GM21576 (cell line): ENCODE measurements around the gene EBF3.

Experiments used
- ATAC-seq: cut with Tn5 transposase; IDR thresholded peaks from one replicate; pipeline ENCODE4 v1.9.1; 2021; ENCODE audit warnings: mild to moderate bottlenecking, moderate library complexity; ENCODE audit not compliant: unreplicated experiment

The EBF3 gene

DNA sequence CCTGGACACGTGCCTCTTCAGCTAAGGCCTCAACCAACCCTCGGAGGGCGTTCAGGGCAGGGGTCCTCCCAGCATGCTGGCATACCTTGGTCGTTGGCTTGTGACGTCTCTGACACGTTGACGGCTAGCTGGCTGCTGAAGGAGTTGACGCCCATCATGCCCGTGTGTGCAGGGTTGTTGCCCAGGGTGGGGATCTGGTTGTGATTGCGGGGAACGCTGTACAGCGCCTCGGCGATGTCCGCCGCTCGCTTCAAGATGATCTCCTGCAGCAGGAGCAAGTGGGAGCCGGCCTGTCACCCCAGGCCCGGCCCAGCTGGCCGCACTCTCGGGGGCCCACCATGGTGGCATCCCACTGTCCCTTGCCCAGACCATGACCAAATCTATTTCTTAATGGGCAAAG is 122.0 kb downstream of the EBF3 start:
- no peak for ATAC-seq

GRCh38 chr10:129841590-129841989 is 122.5 kb downstream of the EBF3 start:
- no peak for ATAC-seq

- ATAC-seq = no peak
These were observed 123.0 kb downstream of the EBF3 start for GRCh38 chr10:129841071-129841470.

DNA sequence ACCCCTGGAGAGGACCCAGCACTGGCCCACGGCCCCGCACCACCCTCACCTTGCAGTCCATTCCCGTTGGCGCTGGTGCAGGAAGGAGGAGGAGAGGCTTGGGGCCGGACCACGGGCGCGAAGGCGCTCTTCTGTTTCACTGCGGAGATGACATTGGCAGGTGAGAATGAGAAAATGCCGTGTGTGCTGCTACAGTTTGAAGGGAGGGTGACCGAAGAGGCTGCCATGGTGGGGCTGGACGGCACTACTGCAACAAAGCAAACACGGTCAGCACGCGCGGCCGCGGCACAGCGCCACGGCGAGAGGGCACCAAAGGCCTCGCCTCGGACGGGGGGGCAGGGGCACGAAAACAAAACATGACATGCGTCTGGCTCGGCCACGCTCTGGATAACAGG is 123.9 kb downstream of the EBF3 start:
- no peak for ATAC-seq

DNA sequence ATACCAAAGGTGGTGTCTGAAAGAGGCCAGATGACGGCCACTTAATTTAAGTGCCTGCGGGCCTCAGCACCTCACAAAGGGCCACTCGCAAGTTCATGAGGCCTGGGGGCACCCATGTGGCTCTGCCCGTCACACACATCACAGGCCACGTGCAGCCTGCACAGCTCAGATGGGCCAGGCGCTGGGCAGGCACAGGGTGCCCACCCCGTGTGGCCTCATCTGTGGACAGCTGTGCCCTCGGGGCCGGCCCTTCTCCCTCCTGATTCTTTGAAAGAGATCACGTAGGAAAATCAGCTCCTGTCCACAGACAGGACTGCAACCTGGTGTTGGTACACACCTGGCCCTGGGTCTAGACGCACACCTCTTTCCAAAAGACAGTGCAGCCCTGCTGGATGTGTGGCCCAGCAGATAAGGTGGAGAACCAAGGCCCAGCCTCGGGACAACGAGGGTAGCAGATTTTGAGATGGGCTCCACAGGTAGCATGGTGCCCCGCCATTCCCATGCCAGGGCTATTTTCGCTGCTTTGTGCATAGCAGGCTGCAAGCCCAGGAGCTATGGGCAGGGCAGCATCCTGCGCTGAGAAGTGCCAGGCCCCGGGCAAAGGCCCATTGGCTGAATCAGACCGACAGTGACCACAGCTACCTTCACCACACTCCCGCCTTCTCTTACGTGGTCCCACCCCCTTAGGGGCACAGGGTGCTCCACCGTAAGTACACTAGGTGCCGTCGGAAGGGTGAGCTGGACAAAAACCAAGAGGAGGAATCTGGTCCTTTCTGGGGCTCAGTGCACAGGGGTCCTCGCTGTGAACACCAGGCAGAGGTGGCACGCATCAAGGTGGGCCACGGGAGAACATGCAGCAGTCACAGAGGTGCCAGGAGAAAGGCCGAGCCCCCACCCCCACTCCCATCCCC is 124.5 kb downstream of the EBF3 start:
- no peak for ATAC-seq

GRCh38 chr10:129838794-129839193 is 125.3 kb downstream of the EBF3 start:
- ATAC-seq = no peak

DNA sequence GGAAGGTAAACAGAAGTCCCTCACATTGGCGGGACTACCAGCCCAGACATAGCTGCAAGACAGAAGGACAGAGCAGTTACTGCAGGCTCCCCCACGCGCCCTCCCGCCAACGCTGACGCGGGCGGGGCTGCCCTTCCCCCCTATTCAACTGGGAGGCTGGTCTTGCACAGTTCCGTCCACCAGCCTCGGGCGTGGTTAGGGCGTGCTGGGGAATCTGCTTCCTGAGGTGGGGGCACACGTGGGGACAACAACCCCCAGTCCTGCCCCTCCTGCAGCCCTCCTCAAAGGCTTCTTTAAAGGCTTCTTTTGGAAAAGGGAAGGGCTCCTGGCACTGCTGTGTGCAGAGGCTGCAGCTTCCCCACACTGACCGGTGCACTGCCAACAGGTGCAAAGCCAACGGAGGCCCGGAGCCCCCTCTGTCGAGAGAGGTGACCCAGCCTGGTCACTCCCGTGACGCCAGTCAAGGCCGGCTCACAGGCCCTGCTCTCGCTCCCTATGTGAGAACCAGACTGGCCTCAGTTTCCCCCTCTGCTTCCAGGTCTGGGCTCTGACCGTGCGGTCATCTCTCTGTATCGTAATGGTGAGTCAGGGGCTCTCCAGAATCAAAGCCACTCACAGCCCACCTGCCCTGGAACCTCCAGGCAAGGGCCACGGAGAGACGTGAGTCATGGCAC is 126.0 kb downstream of the EBF3 start:
- ATAC-seq = no peak

GRCh38 chr10:129836253-129836652 is 127.8 kb downstream of the EBF3 start:
- ATAC-seq = no peak

GRCh38 chr10:129833994-129834739 is 129.9 kb downstream of the EBF3 start:
- ATAC-seq = no peak

DNA sequence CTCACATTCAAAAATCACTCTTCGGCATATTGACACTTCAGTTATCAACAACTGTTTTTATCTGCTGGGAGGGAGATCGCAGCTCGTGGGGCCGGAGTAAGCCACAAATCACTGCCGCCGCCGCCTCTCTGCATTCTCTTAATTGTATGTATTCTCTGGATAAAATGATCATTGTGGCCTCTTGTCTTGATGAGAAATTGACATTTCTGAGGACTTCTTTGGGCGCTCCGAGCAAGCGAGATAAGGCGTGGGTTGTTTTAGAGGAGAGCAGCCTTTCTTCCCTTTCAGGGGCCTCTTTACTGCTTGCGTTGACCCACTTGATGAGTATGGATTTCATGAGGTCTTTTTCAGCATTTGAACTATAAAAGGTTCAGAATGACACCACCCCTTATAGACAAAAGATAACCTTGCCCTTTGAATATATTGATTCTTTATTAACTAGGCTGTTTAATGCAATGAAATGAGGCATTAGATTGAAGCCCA is 130.6 kb downstream of the EBF3 start:
- ATAC-seq = no peak

- no peak for ATAC-seq
These were observed 131.3 kb downstream of the EBF3 start for GRCh38 chr10:129832573-129833467.

GRCh38 chr10:129831150-129831549 is 132.9 kb downstream of the EBF3 start:
- no peak for ATAC-seq

- no peak for ATAC-seq
These were observed 138.2 kb downstream of the EBF3 start for GRCh38 chr10:129825826-129826225.

- ATAC-seq = no peak
These were observed 138.9 kb downstream of the EBF3 start for GRCh38 chr10:129825221-129825620.

DNA sequence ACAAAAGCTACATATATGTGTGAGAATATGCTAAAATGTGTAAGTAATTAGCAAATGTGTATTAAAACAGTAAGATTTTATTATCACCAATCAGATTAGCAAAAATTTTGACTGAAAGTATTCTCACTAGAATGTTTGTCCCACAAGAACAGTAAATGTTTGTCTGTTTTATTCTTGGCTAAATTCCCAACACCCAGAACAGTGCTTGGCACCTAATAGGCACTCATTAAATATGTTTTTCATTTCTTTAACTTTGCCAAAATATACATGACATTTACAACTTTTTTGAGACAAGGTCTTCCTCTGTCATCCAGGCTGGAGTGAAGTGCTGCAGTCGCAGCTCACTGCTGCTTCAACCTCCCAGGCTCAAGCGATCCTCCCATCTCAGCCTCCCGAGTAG is 143.6 kb downstream of the EBF3 start:
- ATAC-seq = no peak

- ATAC-seq = no peak
These were observed 147.4 kb downstream of the EBF3 start for GRCh38 chr10:129816656-129817045.

GRCh38 chr10:129815898-129816655 is 148.0 kb downstream of the EBF3 start:
- ATAC-seq = no peak

DNA sequence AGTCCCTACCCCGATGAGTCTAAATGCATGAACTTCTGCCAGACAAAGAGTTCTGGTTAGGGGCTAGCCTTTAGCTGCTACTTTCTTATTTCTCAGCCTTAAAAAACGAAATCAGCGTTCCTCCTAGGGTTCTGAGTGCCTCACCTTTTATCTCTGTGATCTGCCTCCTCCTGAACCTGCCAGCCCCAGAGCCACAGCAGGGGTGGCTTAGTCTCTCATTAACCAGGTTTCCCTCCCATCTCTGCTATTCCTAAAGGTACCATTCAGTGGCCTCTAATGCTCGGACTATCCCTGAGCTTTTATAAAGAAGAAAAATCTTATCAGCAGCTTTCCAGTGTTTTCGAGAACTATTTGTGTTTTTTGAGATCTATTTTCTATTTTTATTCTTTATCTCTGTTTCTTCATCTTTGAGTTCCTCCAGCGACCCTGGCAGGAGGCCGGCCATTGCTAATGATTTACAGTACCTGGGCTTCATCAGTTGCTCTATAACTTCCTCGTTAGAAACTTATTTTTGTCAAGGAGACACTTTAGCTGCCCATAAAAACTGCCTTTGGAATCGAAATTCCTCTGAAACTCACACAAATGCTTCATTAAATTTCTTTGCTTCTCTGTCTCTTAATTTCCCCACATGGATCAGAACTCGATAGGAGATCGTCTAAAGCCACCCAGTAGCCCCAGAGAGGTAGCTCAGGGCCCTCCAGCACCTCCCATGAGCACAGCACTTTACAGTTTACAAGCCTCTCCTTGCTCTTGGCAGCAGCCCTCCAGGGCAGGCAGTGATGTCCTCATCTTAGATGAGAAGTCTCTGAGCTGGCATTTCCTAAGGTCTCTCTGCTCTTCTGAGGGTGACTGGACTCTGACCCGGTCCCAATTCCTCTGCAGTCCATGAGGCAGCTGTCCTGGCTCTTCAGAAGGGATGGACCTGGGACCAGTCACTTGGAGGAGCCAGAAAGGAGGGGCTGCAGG is 149.1 kb downstream of the EBF3 start:
- no peak for ATAC-seq

- no peak for ATAC-seq
These were observed 151.7 kb downstream of the EBF3 start for GRCh38 chr10:129812398-129812797.
